WTC11 (cell line): ENCODE data around the gene DBNL. TPM values are rescaled to one million over a fixed set of nuclear protein-coding genes. Genes with fewer than 3 reads are reported as not detected.

Experiments
- ATAC-seq: fragments of 200-7000 bp; cut with Tn5 transposase; 2 replicates; pipeline ENCODE4 v1.10.0; 2021; ENCODE audit warnings: mild to moderate bottlenecking, moderate library complexity
- CTCF ChIA-PET: fragments of 300-600 bp; sonication (Branson Sonifier 250); formaldehyde crosslinking; loops from one replicate; lab custom pipeline; 2021; ENCODE audit warnings: antibody characterized with exemption; lab: Charles Lee
- POLR2A ChIA-PET: fragments of 350-600 bp; sonication (Branson Sonifier 250); formaldehyde crosslinking; loops from one replicate; lab custom pipeline; 2021; ENCODE audit warnings: antibody characterized with exemption; lab: Charles Lee
- DNase-seq: peaks from one replicate; pipeline ENCODE4 v3.0.0; 2021; ENCODE audit warnings: low spot score
- H3K27ac Mint-ChIP-seq: 2 replicates; pipeline ENCODE4 v1.8.0; 2021; ENCODE audit warnings: mixed read lengths
- H3K27me3 Mint-ChIP-seq: 2 replicates; pipeline ENCODE4 v1.8.0; 2021; ENCODE audit warnings: low read depth, mild to moderate bottlenecking, moderate library complexity, mixed read lengths
- H3K36me3 Mint-ChIP-seq: 2 replicates; pipeline ENCODE4 v1.8.0; 2021; ENCODE audit warnings: mixed read lengths
- H3K4me1 Mint-ChIP-seq: 2 replicates; pipeline ENCODE4 v1.8.0; 2022; ENCODE audit warnings: mixed read lengths
- H3K4me3 Mint-ChIP-seq: 2 replicates; pipeline ENCODE4 v1.8.0; 2021; ENCODE audit warnings: mild to moderate bottlenecking, moderate library complexity, mixed read lengths
- H3K9me3 Mint-ChIP-seq: 2 replicates; pipeline ENCODE4 v1.8.0; 2021; ENCODE audit warnings: mixed read lengths
- FOXP1 ChIP-seq: sonication (generic); formaldehyde crosslinking; IDR thresholded peaks from 2 replicates; pipeline ENCODE4 v1.8.0; 2022; ENCODE audit warnings: missing genetic modification reagents, mild to moderate bottlenecking, moderate library complexity, borderline replicate concordance
- NR2C2 ChIP-seq: sonication (generic); formaldehyde crosslinking; IDR thresholded peaks from 2 replicates; pipeline ENCODE4 v1.8.0; 2022; ENCODE audit warnings: mild to moderate bottlenecking, missing genetic modification reagents
- total RNA-seq: library from RNA; stranded (reverse); gene quantifications from 3 replicates; pipeline ENCODE4 v1.2.3, GENCODE V29; 2021
- TF ChIP-seq, protein P1 (sequence below): fragments of 250-450 bp; sonication (Bioruptor Pico); IDR thresholded peaks from 2 replicates; pipeline ENCODE4 v1.9.0; 2021; ENCODE audit warnings: mild to moderate bottlenecking, borderline replicate concordance
- TF ChIP-seq, protein P2 (sequence below): sonication (generic); formaldehyde crosslinking; IDR thresholded peaks from 2 replicates; pipeline ENCODE4 v1.8.1; 2022; ENCODE audit warnings: mild to moderate bottlenecking, moderate library complexity, missing genetic modification reagents
- TF ChIP-seq, protein P3 (sequence below): sonication (generic); formaldehyde crosslinking; IDR thresholded peaks from 2 replicates; pipeline ENCODE4 v1.8.1; 2022; ENCODE audit warnings: missing genetic modification reagents, borderline replicate concordance
- TF ChIP-seq, protein P4 (sequence below): fragments of 250-450 bp; sonication (Bioruptor Pico); IDR thresholded peaks from 2 replicates; pipeline ENCODE4 v2.1.2; 2022; ENCODE audit warnings: mild to moderate bottlenecking, moderate library complexity
- TF ChIP-seq, protein P5 (sequence below): fragments of 250-450 bp; sonication (Bioruptor Pico); IDR thresholded peaks from 2 replicates; pipeline ENCODE4 v1.9.0; 2021; ENCODE audit warnings: mild to moderate bottlenecking
- TF ChIP-seq, protein P6 (sequence below): fragments of 200-600 bp; IDR thresholded peaks from 2 replicates; pipeline ENCODE4 v1.8.0; 2022; ENCODE audit warnings: antibody characterized with exemption

DBNL gene
- total RNA-seq, 1 experiment from 2014 or later = 36.1 TPM

DNA sequence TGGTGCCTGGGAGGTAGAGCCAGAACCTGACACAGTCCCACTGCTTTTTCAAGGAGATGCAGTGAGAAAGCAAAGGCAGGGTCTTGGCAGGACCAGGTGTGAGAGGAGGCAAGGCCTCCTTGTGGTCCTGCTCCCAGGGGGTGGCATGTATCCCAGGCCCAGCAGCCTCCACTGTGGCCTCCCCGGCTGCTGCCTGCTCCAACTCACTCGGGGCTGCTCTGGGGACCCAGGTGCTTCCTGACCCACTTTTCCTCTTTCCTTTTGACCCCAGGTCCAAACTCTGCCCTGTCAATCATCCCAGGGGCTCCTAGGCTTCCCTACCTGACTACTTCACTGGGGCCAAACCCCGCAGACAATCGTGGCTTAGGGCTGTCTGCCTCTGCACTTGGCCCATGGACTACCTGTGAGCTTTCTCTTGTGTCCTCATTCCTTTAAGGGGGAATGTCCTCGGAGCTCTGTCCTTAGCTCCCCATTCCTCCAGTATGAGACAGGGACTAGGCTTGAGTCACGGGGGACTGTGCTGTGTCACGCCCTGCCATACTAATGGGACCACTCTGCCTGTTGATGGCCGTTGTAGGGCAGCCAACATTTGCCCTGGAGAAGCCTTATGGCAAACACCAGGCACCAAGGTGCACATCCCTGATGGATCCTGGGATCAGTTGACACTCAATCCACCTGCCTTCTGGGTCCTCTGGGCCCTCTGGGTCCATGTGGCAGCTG, 58.5 kb downstream of the DBNL start (continued):
- TF ChIP-seq FOXP1 (CRISPR knock-in tag) = no peak

DNA sequence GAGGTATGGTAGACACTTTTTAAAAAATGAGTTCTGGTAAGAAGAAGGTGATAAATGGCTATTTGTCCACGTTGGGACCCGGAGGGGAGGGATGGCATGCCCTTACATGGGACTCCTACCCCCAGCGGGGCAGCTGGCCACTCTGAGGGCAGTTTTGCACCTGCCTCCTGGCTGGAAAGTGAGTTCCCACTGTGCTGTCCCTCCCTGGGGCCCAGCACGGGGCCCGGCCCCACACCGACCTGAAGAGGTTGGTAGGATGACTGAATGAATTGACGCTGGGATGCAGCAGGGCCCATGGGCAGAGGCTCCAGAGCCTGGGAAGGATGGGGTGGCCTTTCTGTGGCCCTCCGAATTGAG, 59.0 kb downstream of the DBNL start:
- CTCF ChIA-PET = no interaction called here
- H3K9me3 Mint-ChIP-seq = no peaks in the 10 kb centered on the region
- no peak overlapping the region for H3K27ac Mint-ChIP-seq
- POLR2A ChIA-PET = no interaction called here
- 0 out of 2 replicates have a peak, but pooled peaks cover 2% of the 10 kb centered on the region for H3K36me3 Mint-ChIP-seq
- no peak for DNase-seq
- peaks cover 27% of the 10 kb centered on the region for H3K27me3 Mint-ChIP-seq
- H3K4me1 Mint-ChIP-seq = peaks cover 15% of the 10 kb centered on the region
- no peak; the same call in 1 of the 2 replicates for ATAC-seq
- TF ChIP-seq, protein P1, sequence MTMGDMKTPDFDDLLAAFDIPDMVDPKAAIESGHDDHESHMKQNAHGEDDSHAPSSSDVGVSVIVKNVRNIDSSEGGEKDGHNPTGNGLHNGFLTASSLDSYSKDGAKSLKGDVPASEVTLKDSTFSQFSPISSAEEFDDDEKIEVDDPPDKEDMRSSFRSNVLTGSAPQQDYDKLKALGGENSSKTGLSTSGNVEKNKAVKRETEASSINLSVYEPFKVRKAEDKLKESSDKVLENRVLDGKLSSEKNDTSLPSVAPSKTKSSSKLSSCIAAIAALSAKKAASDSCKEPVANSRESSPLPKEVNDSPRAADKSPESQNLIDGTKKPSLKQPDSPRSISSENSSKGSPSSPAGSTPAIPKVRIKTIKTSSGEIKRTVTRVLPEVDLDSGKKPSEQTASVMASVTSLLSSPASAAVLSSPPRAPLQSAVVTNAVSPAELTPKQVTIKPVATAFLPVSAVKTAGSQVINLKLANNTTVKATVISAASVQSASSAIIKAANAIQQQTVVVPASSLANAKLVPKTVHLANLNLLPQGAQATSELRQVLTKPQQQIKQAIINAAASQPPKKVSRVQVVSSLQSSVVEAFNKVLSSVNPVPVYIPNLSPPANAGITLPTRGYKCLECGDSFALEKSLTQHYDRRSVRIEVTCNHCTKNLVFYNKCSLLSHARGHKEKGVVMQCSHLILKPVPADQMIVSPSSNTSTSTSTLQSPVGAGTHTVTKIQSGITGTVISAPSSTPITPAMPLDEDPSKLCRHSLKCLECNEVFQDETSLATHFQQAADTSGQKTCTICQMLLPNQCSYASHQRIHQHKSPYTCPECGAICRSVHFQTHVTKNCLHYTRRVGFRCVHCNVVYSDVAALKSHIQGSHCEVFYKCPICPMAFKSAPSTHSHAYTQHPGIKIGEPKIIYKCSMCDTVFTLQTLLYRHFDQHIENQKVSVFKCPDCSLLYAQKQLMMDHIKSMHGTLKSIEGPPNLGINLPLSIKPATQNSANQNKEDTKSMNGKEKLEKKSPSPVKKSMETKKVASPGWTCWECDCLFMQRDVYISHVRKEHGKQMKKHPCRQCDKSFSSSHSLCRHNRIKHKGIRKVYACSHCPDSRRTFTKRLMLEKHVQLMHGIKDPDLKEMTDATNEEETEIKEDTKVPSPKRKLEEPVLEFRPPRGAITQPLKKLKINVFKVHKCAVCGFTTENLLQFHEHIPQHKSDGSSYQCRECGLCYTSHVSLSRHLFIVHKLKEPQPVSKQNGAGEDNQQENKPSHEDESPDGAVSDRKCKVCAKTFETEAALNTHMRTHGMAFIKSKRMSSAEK = no peak
- TF ChIP-seq FOXP1 (CRISPR knock-in tag) = 0 out of 2 replicates have a peak, but pooled peaks have one; percentile 12
- peak overlapping the region; percentile 69 for H3K4me3 Mint-ChIP-seq

DNA sequence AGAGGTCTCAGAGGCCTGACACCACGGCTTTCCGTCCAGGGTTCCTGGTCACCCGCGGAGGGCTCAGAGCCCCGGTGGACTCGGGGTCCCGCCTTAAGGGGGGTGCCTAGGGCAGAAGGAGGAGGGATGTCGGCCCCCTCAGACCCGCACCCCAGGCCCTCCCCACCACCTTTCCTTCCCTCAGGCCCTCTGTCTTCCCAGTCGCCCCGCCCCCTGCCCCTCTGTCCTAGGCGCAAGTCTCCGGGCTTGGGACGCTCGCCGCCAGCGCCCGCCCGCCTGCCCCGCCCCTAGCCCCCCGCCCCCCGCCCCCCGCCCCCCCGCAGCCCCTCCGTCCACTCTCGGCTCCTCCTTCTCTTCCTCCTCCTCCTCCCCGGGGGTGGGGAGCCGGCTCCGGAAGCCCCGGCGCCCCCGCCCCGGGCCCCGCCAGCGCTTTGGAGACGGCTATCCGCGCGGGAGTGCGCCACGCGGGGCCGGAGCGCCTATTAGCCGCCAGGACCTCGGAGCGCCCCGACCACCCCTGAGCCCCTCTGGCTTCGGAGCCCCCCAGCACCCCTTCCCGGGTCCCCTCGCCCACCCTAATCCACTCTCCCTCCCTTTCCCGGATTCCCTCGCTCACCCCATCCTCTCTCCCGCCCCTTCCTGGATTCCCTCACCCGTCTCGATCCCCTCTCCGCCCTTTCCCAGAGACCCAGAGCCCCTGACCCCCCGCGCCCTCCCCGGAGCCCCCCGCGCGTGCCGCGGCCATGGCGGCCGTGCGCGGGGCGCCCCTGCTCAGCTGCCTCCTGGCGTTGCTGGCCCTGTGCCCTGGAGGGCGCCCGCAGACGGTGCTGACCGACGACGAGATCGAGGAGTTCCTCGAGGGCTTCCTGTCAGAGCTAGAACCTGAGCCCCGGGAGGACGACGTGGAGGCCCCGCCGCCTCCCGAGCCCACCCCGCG, 59.7 kb downstream of the DBNL start, which contains the start of gene AEBP1:
TSS of gene AEBP1 (plus strand) at position 423 of the 937 bp plus-strand sequence. CDS start at position 744, 321 bp downstream.
- peaks cover 27% of the 10 kb centered on the region for H3K27me3 Mint-ChIP-seq
- POLR2A ChIA-PET = interaction anchor here (0.6 kb wide), 1 partner anchor 20 kb away, joined by 3 read pairs; no protein-coding TSS in a partner anchor
- ATAC-seq (peak; percentile 47), DNase-seq (peak; percentile 50)
- no peaks in the 10 kb centered on the region for H3K9me3 Mint-ChIP-seq
- CTCF ChIA-PET = interaction anchor here (0.7 to 2.2 kb wide), 10 partner anchors 12 to 245 kb away, joined by 3 to 13 read pairs (median 4); partner anchors contain the start of gene PGAM2
- peak within 1 kb of the TSS; percentile 70 for H3K4me3 Mint-ChIP-seq
- H3K27ac Mint-ChIP-seq = no peak within 1 kb of the TSS
- peaks cover 15% of the 10 kb centered on the region for H3K4me1 Mint-ChIP-seq
- H3K36me3 Mint-ChIP-seq = 0 out of 2 replicates have a peak, but pooled peaks cover 2% of the 10 kb centered on the region
- TF ChIP-seq, protein P2, sequence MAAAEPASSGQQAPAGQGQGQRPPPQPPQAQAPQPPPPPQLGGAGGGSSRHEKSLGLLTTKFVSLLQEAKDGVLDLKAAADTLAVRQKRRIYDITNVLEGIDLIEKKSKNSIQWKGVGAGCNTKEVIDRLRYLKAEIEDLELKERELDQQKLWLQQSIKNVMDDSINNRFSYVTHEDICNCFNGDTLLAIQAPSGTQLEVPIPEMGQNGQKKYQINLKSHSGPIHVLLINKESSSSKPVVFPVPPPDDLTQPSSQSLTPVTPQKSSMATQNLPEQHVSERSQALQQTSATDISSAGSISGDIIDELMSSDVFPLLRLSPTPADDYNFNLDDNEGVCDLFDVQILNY (CRISPR knock-in tag) = peak; percentile 16; the same call in 1 of the 2 replicates
- TF ChIP-seq, protein P3, sequence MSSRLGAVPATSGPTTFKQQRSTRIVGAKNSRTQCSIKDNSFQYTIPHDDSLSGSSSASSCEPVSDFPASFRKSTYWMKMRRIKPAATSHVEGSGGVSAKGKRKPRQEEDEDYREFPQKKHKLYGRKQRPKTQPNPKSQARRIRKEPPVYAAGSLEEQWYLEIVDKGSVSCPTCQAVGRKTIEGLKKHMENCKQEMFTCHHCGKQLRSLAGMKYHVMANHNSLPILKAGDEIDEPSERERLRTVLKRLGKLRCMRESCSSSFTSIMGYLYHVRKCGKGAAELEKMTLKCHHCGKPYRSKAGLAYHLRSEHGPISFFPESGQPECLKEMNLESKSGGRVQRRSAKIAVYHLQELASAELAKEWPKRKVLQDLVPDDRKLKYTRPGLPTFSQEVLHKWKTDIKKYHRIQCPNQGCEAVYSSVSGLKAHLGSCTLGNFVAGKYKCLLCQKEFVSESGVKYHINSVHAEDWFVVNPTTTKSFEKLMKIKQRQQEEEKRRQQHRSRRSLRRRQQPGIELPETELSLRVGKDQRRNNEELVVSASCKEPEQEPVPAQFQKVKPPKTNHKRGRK = no peak
- TF ChIP-seq FOXP1 (CRISPR knock-in tag) = 0 out of 2 replicates have a peak, but pooled peaks have one; percentile 17

DNA sequence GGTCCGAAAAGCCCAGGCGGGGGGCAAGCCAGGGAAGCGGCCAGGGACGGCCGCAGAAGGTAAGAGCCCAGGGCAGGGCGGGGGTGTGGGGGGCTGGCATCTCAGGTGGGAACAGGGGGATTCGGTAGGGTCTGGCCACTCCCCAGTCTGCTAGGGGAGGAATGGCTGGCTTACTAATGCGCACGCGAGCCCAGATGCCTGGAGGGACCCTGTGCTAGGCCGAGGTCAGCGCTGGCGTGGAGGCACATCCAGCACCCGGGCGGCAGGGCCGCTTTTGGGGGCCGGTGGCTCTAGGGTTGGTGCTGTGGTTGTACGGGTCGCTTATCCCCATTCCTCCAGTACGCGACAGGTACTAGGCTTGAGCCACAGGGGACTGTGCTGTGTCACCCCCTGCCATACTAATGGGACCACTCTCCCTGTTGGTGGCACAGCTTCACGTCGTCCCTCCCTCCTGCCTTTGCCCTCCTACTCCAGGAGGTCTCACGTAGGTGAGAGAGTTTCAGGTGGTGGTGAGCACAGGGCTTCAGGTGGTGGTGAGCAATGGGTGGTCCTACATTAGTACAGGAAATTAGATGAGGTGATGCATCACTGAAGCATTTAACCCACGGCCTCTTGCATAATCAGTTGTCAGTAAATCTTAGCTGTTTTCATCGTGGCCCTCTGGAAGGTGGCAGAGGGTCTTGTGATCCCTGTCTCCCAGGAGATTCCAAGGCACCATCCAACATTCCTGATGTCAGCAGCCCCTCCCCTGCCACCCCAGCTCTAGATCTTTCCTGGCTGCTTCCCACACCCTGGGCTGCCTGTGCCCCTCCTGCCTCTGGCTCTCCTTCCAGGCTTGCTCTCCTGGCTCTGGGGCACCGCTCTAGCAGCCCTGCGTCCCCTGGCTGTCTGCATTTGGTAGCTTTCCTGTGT, 60.6 kb downstream of the DBNL start:
- DNase-seq (peak; percentile 45), ATAC-seq (peak; percentile 44)
- no peaks in the 10 kb centered on the region for H3K9me3 Mint-ChIP-seq
- peaks cover 2% of the 10 kb centered on the region; the same call in 1 of the 2 replicates for H3K36me3 Mint-ChIP-seq
- ChIA-PET CTCF (interaction anchor here (0.7 to 2.2 kb wide), 10 partner anchors 11 to 244 kb away, joined by 3 to 13 read pairs (median 4); partner anchors contain the start of gene PGAM2), POLR2A (interaction anchor here (0.6 kb wide), 2 partner anchors 19 to 52 kb away, joined by 3 to 5 read pairs; no protein-coding TSS in a partner anchor)
- peaks cover 24% of the 10 kb centered on the region for H3K27me3 Mint-ChIP-seq
- peak overlapping the region; percentile 70 for H3K4me3 Mint-ChIP-seq
- TF ChIP-seq, protein P4, sequence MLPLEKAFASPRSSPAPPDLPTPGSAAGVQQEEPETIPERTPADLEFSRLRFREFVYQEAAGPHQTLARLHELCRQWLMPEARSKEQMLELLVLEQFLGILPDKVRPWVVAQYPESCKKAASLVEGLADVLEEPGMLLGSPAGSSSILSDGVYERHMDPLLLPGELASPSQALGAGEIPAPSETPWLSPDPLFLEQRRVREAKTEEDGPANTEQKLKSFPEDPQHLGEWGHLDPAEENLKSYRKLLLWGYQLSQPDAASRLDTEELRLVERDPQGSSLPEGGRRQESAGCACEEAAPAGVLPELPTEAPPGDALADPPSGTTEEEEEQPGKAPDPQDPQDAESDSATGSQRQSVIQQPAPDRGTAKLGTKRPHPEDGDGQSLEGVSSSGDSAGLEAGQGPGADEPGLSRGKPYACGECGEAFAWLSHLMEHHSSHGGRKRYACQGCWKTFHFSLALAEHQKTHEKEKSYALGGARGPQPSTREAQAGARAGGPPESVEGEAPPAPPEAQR (CRISPR knock-in tag) = no peak
- TF ChIP-seq, protein P5, sequence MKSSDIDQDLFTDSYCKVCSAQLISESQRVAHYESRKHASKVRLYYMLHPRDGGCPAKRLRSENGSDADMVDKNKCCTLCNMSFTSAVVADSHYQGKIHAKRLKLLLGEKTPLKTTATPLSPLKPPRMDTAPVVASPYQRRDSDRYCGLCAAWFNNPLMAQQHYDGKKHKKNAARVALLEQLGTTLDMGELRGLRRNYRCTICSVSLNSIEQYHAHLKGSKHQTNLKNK = no peak
- TF ChIP-seq NR2C2 = no peak
- TF ChIP-seq, protein P6, sequence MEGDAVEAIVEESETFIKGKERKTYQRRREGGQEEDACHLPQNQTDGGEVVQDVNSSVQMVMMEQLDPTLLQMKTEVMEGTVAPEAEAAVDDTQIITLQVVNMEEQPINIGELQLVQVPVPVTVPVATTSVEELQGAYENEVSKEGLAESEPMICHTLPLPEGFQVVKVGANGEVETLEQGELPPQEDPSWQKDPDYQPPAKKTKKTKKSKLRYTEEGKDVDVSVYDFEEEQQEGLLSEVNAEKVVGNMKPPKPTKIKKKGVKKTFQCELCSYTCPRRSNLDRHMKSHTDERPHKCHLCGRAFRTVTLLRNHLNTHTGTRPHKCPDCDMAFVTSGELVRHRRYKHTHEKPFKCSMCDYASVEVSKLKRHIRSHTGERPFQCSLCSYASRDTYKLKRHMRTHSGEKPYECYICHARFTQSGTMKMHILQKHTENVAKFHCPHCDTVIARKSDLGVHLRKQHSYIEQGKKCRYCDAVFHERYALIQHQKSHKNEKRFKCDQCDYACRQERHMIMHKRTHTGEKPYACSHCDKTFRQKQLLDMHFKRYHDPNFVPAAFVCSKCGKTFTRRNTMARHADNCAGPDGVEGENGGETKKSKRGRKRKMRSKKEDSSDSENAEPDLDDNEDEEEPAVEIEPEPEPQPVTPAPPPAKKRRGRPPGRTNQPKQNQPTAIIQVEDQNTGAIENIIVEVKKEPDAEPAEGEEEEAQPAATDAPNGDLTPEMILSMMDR = no peak
- peaks cover 12% of the 10 kb centered on the region for H3K4me1 Mint-ChIP-seq
- H3K27ac Mint-ChIP-seq = no peak overlapping the region
